Measurements from ENCODE around the gene CRADD.
"Not testable (repeated sequence)": the region's sequence is repeated elsewhere in the genome, so short reads cannot be mapped to it uniquely, and the experiment has no call there.

CRADD gene

GRCh38 chr12:93737457-93738198, 60.5 kb downstream of the CRADD start:
- DNase-seq (ENCODE audit: low read depth), result no peak

- DNase-seq (ENCODE audit: low read depth), result no peak
These were observed 61.3 kb downstream of the CRADD start for GRCh38 chr12:93738199-93739058.

GRCh38 chr12:93740751-93741150, 63.6 kb downstream of the CRADD start:
- DNase-seq (ENCODE audit: low read depth), result peak; percentile 39

GRCh38 chr12:93741659-93742109, 64.5 kb downstream of the CRADD start:
- no peak for DNase-seq (ENCODE audit: low read depth)

GRCh38 chr12:93742110-93742934, 65.1 kb downstream of the CRADD start:
- DNase-seq (ENCODE audit: low read depth), result peak; percentile 53

- DNase-seq (ENCODE audit: low read depth), result no peak
These were observed 66.2 kb downstream of the CRADD start for GRCh38 chr12:93743229-93743998.

- DNase-seq (ENCODE audit: low read depth), result no peak
These were observed 67.0 kb downstream of the CRADD start for GRCh38 chr12:93743999-93744689.

- no peak for DNase-seq (ENCODE audit: low read depth)
These were observed 68.1 kb downstream of the CRADD start for GRCh38 chr12:93745286-93745685.

- no peak for DNase-seq (ENCODE audit: low read depth)
These were observed 69.5 kb downstream of the CRADD start for GRCh38 chr12:93746572-93747168.

GRCh38 chr12:93748672-93749383, 71.7 kb downstream of the CRADD start:
- DNase-seq (ENCODE audit: low read depth), result no peak

- no peak for DNase-seq (ENCODE audit: low read depth)
These were observed 72.3 kb downstream of the CRADD start for GRCh38 chr12:93749515-93749914.

- DNase-seq (ENCODE audit: low read depth), result no peak
These were observed 72.9 kb downstream of the CRADD start for GRCh38 chr12:93750056-93750455.

- no peak for DNase-seq (ENCODE audit: low read depth)
These were observed 74.9 kb downstream of the CRADD start for GRCh38 chr12:93751864-93752610.

GRCh38 chr12:93753285-93753684, 76.1 kb downstream of the CRADD start:
- DNase-seq (ENCODE audit: low read depth), result no peak

- DNase-seq (ENCODE audit: low read depth), result no peak
These were observed 76.8 kb downstream of the CRADD start for GRCh38 chr12:93753838-93754429.

GRCh38 chr12:93754859-93755258, 77.7 kb downstream of the CRADD start:
- not testable (repeated sequence) for DNase-seq (ENCODE audit: low read depth)

- DNase-seq (ENCODE audit: low read depth), result no peak
These were observed 79.1 kb downstream of the CRADD start for GRCh38 chr12:93756288-93756687.

- no peak for DNase-seq (ENCODE audit: low read depth)
These were observed 80.9 kb downstream of the CRADD start for GRCh38 chr12:93757792-93758694.
